ENCODE measurements around the gene ACTR6. TPM values are rescaled to one million over a fixed set of nuclear protein-coding genes. Genes with fewer than 3 reads are reported as not detected.
"Not testable (repeated sequence)": the region's sequence is repeated elsewhere in the genome, so short reads cannot be mapped to it uniquely, and the experiment has no call there.

The ACTR6 gene
- polyA plus RNA-seq, 4 donors: 20.0 to 31.5 (median 23.7) TPM

DNA sequence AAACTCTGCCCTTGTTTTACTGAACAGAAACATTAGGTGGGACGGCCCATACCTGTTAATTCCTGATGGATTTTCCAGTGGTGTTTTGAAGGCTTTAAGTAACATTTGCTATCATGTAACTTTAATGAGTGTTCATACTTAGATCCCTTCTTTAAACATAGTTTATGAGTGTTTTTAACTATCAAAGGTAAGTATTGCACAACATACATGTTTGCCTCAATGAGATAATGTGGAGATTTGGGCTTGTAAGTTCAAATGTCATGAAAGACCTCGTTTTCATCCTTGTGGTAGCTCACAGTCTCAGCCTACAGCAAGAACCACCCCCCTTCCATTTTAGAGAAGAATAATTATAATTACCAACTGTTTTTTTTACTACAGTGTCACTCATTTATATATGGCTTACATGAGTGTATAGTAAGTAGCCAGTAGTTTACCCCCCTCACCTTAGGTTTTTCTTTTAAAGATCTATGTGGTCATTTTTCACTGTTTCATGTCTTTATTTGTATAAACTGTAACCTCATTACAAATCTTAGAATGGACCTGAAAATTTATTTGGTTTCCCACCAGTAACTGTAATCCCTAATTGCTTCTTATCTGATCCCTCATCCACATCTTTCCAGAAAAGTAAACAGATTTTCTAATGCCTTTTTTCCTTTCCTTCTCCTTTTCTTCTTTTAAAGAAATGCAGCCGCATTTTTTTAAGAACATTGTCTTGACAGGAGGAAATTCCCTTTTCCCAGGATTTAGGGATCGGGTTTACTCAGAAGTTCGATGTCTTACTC, 18.9 kb downstream of the ACTR6 start:
- FAIRE-seq (no peak), DNase-seq (peak in 1 of 2 donors; percentile 16)
- 85 to 87% (median 86%) methylated on average over 5 of the region's 5 CpGs for WGBS, 3 donors
- Histone ChIP-seq H3K4me3 (ENCODE audit: low read depth in 1 of 3, low read length in 3 of 3) (no peak overlapping the region), H3K36me3 (ENCODE audit: control insufficient read depth in 3 of 3, insufficient read depth in 2 of 3, low read depth in 1 of 3, low read length in 3 of 3) (peaks cover 3 to 22% (median 4%) of the 10 kb centered on the region in 3 donors), H3K9me3 (ENCODE audit: control insufficient read depth in 2 of 2, insufficient read depth in 1 of 2, low read depth in 1 of 2, low read length in 1 of 2) (peaks cover 0 to 4% of the 10 kb centered on the region in 2 donors), H3K4me1 (ENCODE audit: control insufficient read depth in 3 of 3, insufficient read depth in 2 of 3, low read depth in 1 of 3, low read length in 2 of 3) (peaks cover 2 to 12% (median 2%) of the 10 kb centered on the region in 3 donors), H3K27me3 (ENCODE audit: control insufficient read depth in 3 of 3, insufficient read depth in 3 of 3, low read length in 3 of 3) (no peaks in the 10 kb centered on the region), H3K27ac (ENCODE audit: low read depth in 1 of 3, low read length in 2 of 3) (no peak overlapping the region)

DNA sequence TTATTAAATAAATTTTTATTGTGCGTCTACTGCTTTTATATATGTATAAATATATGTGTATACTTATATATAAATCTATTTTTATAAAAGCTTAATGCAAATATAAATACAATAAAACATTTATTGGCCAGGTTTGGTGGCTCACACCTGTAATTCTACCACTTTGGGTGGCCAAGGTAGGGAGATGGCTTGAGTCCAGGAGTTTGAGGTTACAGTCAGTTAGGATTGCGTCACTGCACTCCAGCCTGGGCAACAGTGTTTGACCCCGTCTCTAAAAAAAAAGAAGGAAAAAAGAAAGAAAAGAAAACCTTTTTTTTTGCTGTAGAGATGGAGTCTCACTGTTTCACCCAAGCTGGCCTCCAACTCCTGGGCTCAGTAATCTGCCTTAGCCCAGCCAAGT, 20.9 kb downstream of the ACTR6 start:
- DNase-seq: no peak
- no peak for FAIRE-seq

GRCh38 chr12:100222173-100222572, 21.6 kb downstream of the ACTR6 start:
- not testable (repeated sequence) for FAIRE-seq; H3K4me1 ChIP-seq (ENCODE audit: control insufficient read depth in 3 of 3, insufficient read depth in 2 of 3, low read depth in 1 of 3, low read length in 2 of 3); H3K27me3 ChIP-seq (ENCODE audit: control insufficient read depth in 3 of 3, insufficient read depth in 3 of 3, low read length in 3 of 3); DNase-seq; H3K27ac ChIP-seq (ENCODE audit: low read depth in 1 of 3, low read length in 2 of 3); H3K9me3 ChIP-seq (ENCODE audit: control insufficient read depth in 2 of 2, insufficient read depth in 1 of 2, low read depth in 1 of 2, low read length in 1 of 2); H3K4me3 ChIP-seq (ENCODE audit: low read depth in 1 of 3, low read length in 3 of 3)
- WGBS, 3 donors: 79 to 93% (median 80%) methylated on average over 5 to 6 of the region's 6 CpGs
- peaks cover 6 to 24% (median 8%) of the 10 kb centered on the region in 3 donors for H3K36me3 ChIP-seq (ENCODE audit: control insufficient read depth in 3 of 3, insufficient read depth in 2 of 3, low read depth in 1 of 3, low read length in 3 of 3)

More for the DNA sequence above, 20.9 kb downstream of the ACTR6 start:
- Histone ChIP-seq H3K27me3 (ENCODE audit: control insufficient read depth in 3 of 3, insufficient read depth in 3 of 3, low read length in 3 of 3) (no peaks in the 10 kb centered on the region), H3K36me3 (ENCODE audit: control insufficient read depth in 3 of 3, insufficient read depth in 2 of 3, low read depth in 1 of 3, low read length in 3 of 3) (peaks cover 6 to 24% (median 8%) of the 10 kb centered on the region in 3 donors), H3K9me3 (ENCODE audit: control insufficient read depth in 2 of 2, insufficient read depth in 1 of 2, low read depth in 1 of 2, low read length in 1 of 2) (no peaks in the 10 kb centered on the region), H3K4me3 (ENCODE audit: low read depth in 1 of 3, low read length in 3 of 3) (no peak overlapping the region), H3K27ac (ENCODE audit: low read depth in 1 of 3, low read length in 2 of 3) (no peak overlapping the region), H3K4me1 (ENCODE audit: control insufficient read depth in 3 of 3, insufficient read depth in 2 of 3, low read depth in 1 of 3, low read length in 2 of 3) (no peaks in the 10 kb centered on the region)
- WGBS, 3 donors: 88 to 97% (median 88%) methylated on average over 3 of the region's 3 CpGs

- Histone ChIP-seq H3K27ac (ENCODE audit: low read depth in 1 of 3, low read length in 2 of 3) (no peak overlapping the region), H3K36me3 (ENCODE audit: control insufficient read depth in 3 of 3, insufficient read depth in 2 of 3, low read depth in 1 of 3, low read length in 3 of 3) (peaks cover 3 to 23% (median 3%) of the 10 kb centered on the region in 3 donors), H3K4me1 (ENCODE audit: control insufficient read depth in 3 of 3, insufficient read depth in 2 of 3, low read depth in 1 of 3, low read length in 2 of 3) (no peaks in the 10 kb centered on the region), H3K27me3 (ENCODE audit: control insufficient read depth in 3 of 3, insufficient read depth in 3 of 3, low read length in 3 of 3) (no peaks in the 10 kb centered on the region), H3K4me3 (ENCODE audit: low read depth in 1 of 3, low read length in 3 of 3) (no peak overlapping the region), H3K9me3 (ENCODE audit: control insufficient read depth in 2 of 2, insufficient read depth in 1 of 2, low read depth in 1 of 2, low read length in 1 of 2) (no peaks in the 10 kb centered on the region)
- DNase-seq: no peak
- no peak for FAIRE-seq
Observed at GRCh38 chr12:100225491-100225890, 24.9 kb downstream of the ACTR6 start.

DNA sequence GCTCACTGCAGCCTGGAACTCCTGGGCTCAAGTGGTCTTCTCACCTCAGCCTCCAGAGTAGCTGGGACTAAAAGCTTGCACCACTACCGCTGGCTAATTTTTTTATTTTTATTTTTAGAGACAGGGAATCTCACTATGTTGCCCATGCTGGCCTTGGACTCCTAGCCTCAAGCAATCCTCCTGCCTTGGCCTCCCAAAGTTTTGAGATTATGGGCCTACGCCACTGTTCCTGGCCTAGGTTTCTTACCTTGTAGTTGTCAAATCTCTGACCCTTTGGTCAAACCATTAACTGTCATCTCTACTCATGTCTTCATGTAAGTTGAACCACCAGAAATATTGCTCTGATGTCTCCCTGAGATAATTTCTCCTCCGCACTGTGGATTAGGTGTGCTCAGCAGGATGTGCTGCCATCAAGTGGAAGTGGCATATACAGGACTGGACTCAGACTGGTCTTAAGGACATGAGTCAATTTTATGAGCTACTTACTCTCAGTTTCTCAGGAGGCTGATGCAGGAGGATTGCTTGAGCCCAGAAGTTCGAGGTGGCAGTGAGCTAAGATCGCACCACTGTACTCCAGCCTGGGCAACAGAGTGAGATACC, 28.5 kb downstream of the ACTR6 start:
- FAIRE-seq: no peak
- DNase-seq: peak; percentile 43 to 53
- 89 to 94% (median 92%) methylated on average over 5 of the region's 5 CpGs for WGBS, 3 donors
- Histone ChIP-seq H3K27ac (ENCODE audit: low read depth in 1 of 3, low read length in 2 of 3) (no peak overlapping the region), H3K27me3 (ENCODE audit: control insufficient read depth in 3 of 3, insufficient read depth in 3 of 3, low read length in 3 of 3) (no peaks in the 10 kb centered on the region), H3K36me3 (ENCODE audit: control insufficient read depth in 3 of 3, insufficient read depth in 2 of 3, low read depth in 1 of 3, low read length in 3 of 3) (peaks cover 3 to 6% (median 3%) of the 10 kb centered on the region in 3 donors), H3K9me3 (ENCODE audit: control insufficient read depth in 2 of 2, insufficient read depth in 1 of 2, low read depth in 1 of 2, low read length in 1 of 2) (no peaks in the 10 kb centered on the region), H3K4me3 (ENCODE audit: low read depth in 1 of 3, low read length in 3 of 3) (no peak overlapping the region), H3K4me1 (ENCODE audit: control insufficient read depth in 3 of 3, insufficient read depth in 2 of 3, low read depth in 1 of 3, low read length in 2 of 3) (no peaks in the 10 kb centered on the region)

GRCh38 chr12:100229876-100230275, 29.3 kb downstream of the ACTR6 start:
- peaks cover 0 to 3% (median 3%) of the 10 kb centered on the region in 3 donors for H3K36me3 ChIP-seq (ENCODE audit: control insufficient read depth in 3 of 3, insufficient read depth in 2 of 3, low read depth in 1 of 3, low read length in 3 of 3)
- no peak overlapping the region for H3K4me3 ChIP-seq (ENCODE audit: low read depth in 1 of 3, low read length in 3 of 3)
- H3K27me3 ChIP-seq (ENCODE audit: control insufficient read depth in 3 of 3, insufficient read depth in 3 of 3, low read length in 3 of 3): no peaks in the 10 kb centered on the region
- H3K27ac ChIP-seq (ENCODE audit: low read depth in 1 of 3, low read length in 2 of 3): no peak overlapping the region
- H3K9me3 ChIP-seq (ENCODE audit: control insufficient read depth in 2 of 2, insufficient read depth in 1 of 2, low read depth in 1 of 2, low read length in 1 of 2): no peaks in the 10 kb centered on the region
- WGBS, 3 donors: 85 to 88% (median 87%) methylated on average over 4 of the region's 4 CpGs
- DNase-seq: no peak
- no peaks in the 10 kb centered on the region for H3K4me1 ChIP-seq (ENCODE audit: control insufficient read depth in 3 of 3, insufficient read depth in 2 of 3, low read depth in 1 of 3, low read length in 2 of 3)
- FAIRE-seq: no peak

GRCh38 chr12:100231873-100232272, 31.3 kb downstream of the ACTR6 start:
- not testable (repeated sequence) for H3K9me3 ChIP-seq (ENCODE audit: control insufficient read depth in 2 of 2, insufficient read depth in 1 of 2, low read depth in 1 of 2, low read length in 1 of 2); H3K27ac ChIP-seq (ENCODE audit: low read depth in 1 of 3, low read length in 2 of 3); H3K4me3 ChIP-seq (ENCODE audit: low read depth in 1 of 3, low read length in 3 of 3); FAIRE-seq; H3K27me3 ChIP-seq (ENCODE audit: control insufficient read depth in 3 of 3, insufficient read depth in 3 of 3, low read length in 3 of 3); H3K4me1 ChIP-seq (ENCODE audit: control insufficient read depth in 3 of 3, insufficient read depth in 2 of 3, low read depth in 1 of 3, low read length in 2 of 3); H3K36me3 ChIP-seq (ENCODE audit: control insufficient read depth in 3 of 3, insufficient read depth in 2 of 3, low read depth in 1 of 3, low read length in 3 of 3); DNase-seq
- 83 to 91% (median 88%) methylated on average over 3 of the region's 3 CpGs for WGBS, 3 donors

- Histone ChIP-seq H3K36me3 (ENCODE audit: control insufficient read depth in 3 of 3, insufficient read depth in 2 of 3, low read depth in 1 of 3, low read length in 3 of 3) (no peaks in the 10 kb centered on the region), H3K4me1 (ENCODE audit: control insufficient read depth in 3 of 3, insufficient read depth in 2 of 3, low read depth in 1 of 3, low read length in 2 of 3) (peaks cover 0 to 5% (median 0%) of the 10 kb centered on the region in 3 donors), H3K4me3 (ENCODE audit: low read depth in 1 of 3, low read length in 3 of 3) (no peak overlapping the region), H3K27me3 (ENCODE audit: control insufficient read depth in 3 of 3, insufficient read depth in 3 of 3, low read length in 3 of 3) (no peaks in the 10 kb centered on the region), H3K27ac (ENCODE audit: low read depth in 1 of 3, low read length in 2 of 3) (peak overlapping the region in 1 of 3 donors; percentile 55), H3K9me3 (ENCODE audit: control insufficient read depth in 2 of 2, insufficient read depth in 1 of 2, low read depth in 1 of 2, low read length in 1 of 2) (no peaks in the 10 kb centered on the region)
- DNase-seq (no peak), FAIRE-seq (no peak)
- 45 to 51% (median 49%) methylated on average over 3 of the region's 3 CpGs for WGBS, 3 donors
Observed at GRCh38 chr12:100234166-100234565, 33.6 kb downstream of the ACTR6 start.

Data from small intestine (tissue), 7 donors.